Spinal cord (tissue), 10 donors: ENCODE measurements around the gene CKS2. TPM values are rescaled to one million over a fixed set of nuclear protein-coding genes. Genes with fewer than 3 reads are reported as not detected.

Source experiments
- DNase-seq, 6 donors: peaks; one replicate each; pipeline versions ENCODE4 v3.0.0 to v3.0.0-alpha.2; 2013 to 2015; ENCODE audit warnings: low spot score in 6 of 6, low read depth in 4 of 6
- H3K27ac ChIP-seq: one replicate; pipeline ENCODE4 v1.5.1; 2013; ENCODE audit warnings: low read depth, low read length, control low read depth
- H3K27me3 ChIP-seq: one replicate; pipeline ENCODE4 v1.6.1; 2013; ENCODE audit warnings: low read length; ENCODE audit not compliant: control insufficient read depth, insufficient read depth
- H3K36me3 ChIP-seq: one replicate; pipeline ENCODE4 v1.6.1; 2013; ENCODE audit warnings: low read length; ENCODE audit not compliant: control insufficient read depth, insufficient read depth
- H3K4me1 ChIP-seq: one replicate; pipeline ENCODE4 v1.6.1; 2013; ENCODE audit warnings: low read length; ENCODE audit not compliant: control insufficient read depth, insufficient read depth
- H3K4me3 ChIP-seq: one replicate; pipeline ENCODE4 v1.5.1; 2013; ENCODE audit warnings: low read depth, low read length, control low read depth
- H3K9me3 ChIP-seq: one replicate; pipeline ENCODE4 v1.6.1; 2013; ENCODE audit warnings: low read length; ENCODE audit not compliant: control insufficient read depth, insufficient read depth
- WGBS: methylation state at CpG from one replicate; pipeline ENCODE4 v1.1.5; 2013; ENCODE audit warnings: missing lambda C conversion rate; ENCODE audit not compliant: insufficient coverage; 5-methylcytosine and 5-hydroxymethylcytosine counted together
- polyA plus RNA-seq, 2 donors: library from polyadenylated mRNA; unstranded; fragments of 120-200 nt; gene quantifications; one replicate each; pipeline ENCODE4 v1.2.1, GENCODE V29; 2013; ENCODE audit not compliant: insufficient read length in 2 of 2
- total RNA-seq, 2 donors: library from RNA; depleted of rRNA in 1 of 2; stranded (reverse); fragments of 120-200 nt in 1 of 2; fragments of >200 nt in 1 of 2; gene quantifications; one replicate each; pipeline versions ENCODE4 v1.2.3 to v1.2.4, GENCODE V29; 2013 to 2014
- donor health status: healthy.

CKS2 gene
- total and polyA plus RNA-seq, 4 donors: 37.1 to 47.7 (median 44.8) TPM

- 100% methylated on average over 3 of the region's 3 CpGs for WGBS
- H3K36me3 ChIP-seq: peaks cover 70% of the 10 kb centered on the region
- no peak overlapping the region for H3K4me3 ChIP-seq
- no peak overlapping the region for H3K27ac ChIP-seq
- no peak for DNase-seq
- no peaks in the 10 kb centered on the region for H3K27me3 ChIP-seq
- peaks cover 16% of the 10 kb centered on the region for H3K4me1 ChIP-seq
- H3K9me3 ChIP-seq: no peaks in the 10 kb centered on the region
Measured at GRCh38 chr9:89353989-89354388, 43.0 kb downstream of the CKS2 start.

- 100% methylated on average over 2 of the region's 6 CpGs for WGBS
- peaks cover 17% of the 10 kb centered on the region for H3K4me1 ChIP-seq
- no peak overlapping the region for H3K27ac ChIP-seq
Measured at GRCh38 chr9:89354471-89354870, 43.5 kb downstream of the CKS2 start.

GRCh38 chr9:89356782-89357181 lies 45.8 kb downstream of the CKS2 start:
- no peak overlapping the region for H3K4me3 ChIP-seq
- peaks cover 59% of the 10 kb centered on the region for H3K36me3 ChIP-seq
- 100% methylated on average over 2 of the region's 2 CpGs for WGBS
- H3K27ac ChIP-seq: no peak overlapping the region
- no peaks in the 10 kb centered on the region for H3K9me3 ChIP-seq
- peaks cover 30% of the 10 kb centered on the region for H3K4me1 ChIP-seq
- no peak for DNase-seq
- H3K27me3 ChIP-seq: no peaks in the 10 kb centered on the region

More at GRCh38 chr9:89354471-89354870, 43.5 kb downstream of the CKS2 start:
- DNase-seq: no peak
- H3K27me3 ChIP-seq: no peaks in the 10 kb centered on the region
- H3K9me3 ChIP-seq: no peaks in the 10 kb centered on the region
- peaks cover 71% of the 10 kb centered on the region for H3K36me3 ChIP-seq
- no peak overlapping the region for H3K4me3 ChIP-seq

- H3K4me3 ChIP-seq: no peak overlapping the region
- WGBS: 88% methylated on average over 4 of the region's 8 CpGs
- no peaks in the 10 kb centered on the region for H3K9me3 ChIP-seq
- H3K36me3 ChIP-seq: peaks cover 67% of the 10 kb centered on the region
- H3K4me1 ChIP-seq: peaks cover 37% of the 10 kb centered on the region
- no peaks in the 10 kb centered on the region for H3K27me3 ChIP-seq
- no peak for DNase-seq
- no peak overlapping the region for H3K27ac ChIP-seq
Measured at GRCh38 chr9:89357331-89358197, 46.6 kb downstream of the CKS2 start.

- H3K36me3 ChIP-seq: peaks cover 68% of the 10 kb centered on the region
- WGBS: 54% methylated on average over 3 of the region's 3 CpGs
- no peak for DNase-seq
Measured at GRCh38 chr9:89358376-89358916, 47.5 kb downstream of the CKS2 start.

GRCh38 chr9:89358985-89359384 lies 48.0 kb downstream of the CKS2 start:
- H3K36me3 ChIP-seq: peaks cover 69% of the 10 kb centered on the region
- peak overlapping the region; percentile 57 for H3K27ac ChIP-seq
- WGBS: 44% methylated on average over 4 of the region's 4 CpGs
- peak in 4 of 6 donors; percentile 45 to 74 (median 58) for DNase-seq
- no peak overlapping the region for H3K4me3 ChIP-seq
- no peaks in the 10 kb centered on the region for H3K27me3 ChIP-seq
- H3K9me3 ChIP-seq: no peaks in the 10 kb centered on the region
- peaks cover 46% of the 10 kb centered on the region for H3K4me1 ChIP-seq

More at GRCh38 chr9:89358376-89358916, 47.5 kb downstream of the CKS2 start:
- Histone ChIP-seq H3K4me1 (peaks cover 46% of the 10 kb centered on the region), H3K4me3 (no peak overlapping the region), H3K9me3 (no peaks in the 10 kb centered on the region), H3K27me3 (no peaks in the 10 kb centered on the region), H3K27ac (peak overlapping the region; percentile 57)

- Histone ChIP-seq H3K36me3 (peaks cover 69% of the 10 kb centered on the region), H3K4me1 (peaks cover 46% of the 10 kb centered on the region), H3K4me3 (no peak overlapping the region), H3K9me3 (no peaks in the 10 kb centered on the region), H3K27me3 (no peaks in the 10 kb centered on the region), H3K27ac (peak overlapping the region; percentile 48)
- peak in 3 of 6 donors; percentile 22 to 68 (median 66) for DNase-seq
- WGBS: 61% methylated on average over 4 of the region's 8 CpGs
Measured at GRCh38 chr9:89359751-89360261, 48.8 kb downstream of the CKS2 start.

GRCh38 chr9:89360465-89360864 lies 49.5 kb downstream of the CKS2 start:
- Histone ChIP-seq H3K27me3 (no peaks in the 10 kb centered on the region), H3K36me3 (peaks cover 73% of the 10 kb centered on the region), H3K27ac (peak overlapping the region; percentile 48), H3K4me1 (peaks cover 46% of the 10 kb centered on the region), H3K4me3 (no peak overlapping the region), H3K9me3 (no peaks in the 10 kb centered on the region)
- peak in 3 of 6 donors; percentile 19 to 76 (median 45) for DNase-seq
- 46% methylated on average over 3 of the region's 3 CpGs for WGBS

GRCh38 chr9:89361031-89361430 lies 50.0 kb downstream of the CKS2 start:
- WGBS: 92% methylated on average over 5 of the region's 6 CpGs
- Histone ChIP-seq H3K27me3 (no peaks in the 10 kb centered on the region), H3K4me3 (no peak overlapping the region), H3K4me1 (peaks cover 46% of the 10 kb centered on the region), H3K9me3 (no peaks in the 10 kb centered on the region), H3K27ac (no peak overlapping the region), H3K36me3 (peaks cover 73% of the 10 kb centered on the region)
- no peak for DNase-seq
